DMS153 (cell line): ENCODE measurements around the gene HERC4.

Experiments used
- DNase-seq: peaks from one replicate; lab custom pipeline; 2025; lab: John Stamatoyannopoulos, UW

Gene HERC4

DNA sequence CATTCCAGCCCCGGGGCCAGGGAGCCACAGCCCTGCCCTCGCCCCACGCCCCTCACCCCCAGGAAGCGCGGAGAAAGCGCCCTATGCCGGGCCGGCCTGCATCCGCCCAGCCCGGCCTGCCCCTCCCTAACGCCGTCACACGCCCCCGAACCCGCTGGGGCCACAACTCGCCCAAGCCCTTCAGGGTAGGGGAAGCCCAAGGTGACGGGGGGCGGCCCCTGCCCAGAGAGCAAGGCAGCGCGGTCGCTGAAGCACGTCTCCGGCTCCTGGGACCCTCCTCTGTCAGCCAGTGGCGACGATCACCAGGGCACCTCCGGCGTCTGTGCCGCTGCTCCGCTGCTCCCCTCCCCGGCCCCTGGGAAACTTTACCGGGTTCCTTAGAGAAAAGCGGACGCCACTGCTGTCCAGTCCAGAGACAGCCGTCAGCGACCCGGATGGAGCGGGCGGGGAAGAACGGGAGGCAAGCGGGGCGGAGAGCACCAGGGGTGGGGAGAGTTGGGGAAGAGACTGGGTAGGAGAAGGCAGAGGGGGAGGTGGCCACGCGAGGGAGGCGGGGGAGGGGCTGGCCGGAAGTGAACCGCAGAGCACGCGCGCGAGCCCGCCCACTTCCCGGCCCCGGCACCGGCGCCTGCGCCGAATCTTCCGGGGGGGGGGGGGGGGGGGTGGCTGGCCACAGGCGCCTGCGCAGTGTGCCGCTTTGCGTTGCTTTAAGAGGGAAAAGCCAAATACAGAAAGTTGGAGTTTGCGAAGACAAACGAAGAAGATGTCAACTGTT lies at the start of gene HERC4:
TSS of gene HERC4 (minus strand) at position 509 of the 775 bp plus-strand sequence. CDS start 2,175 bp downstream, outside the sequence.
- DNase-seq = peak; percentile 78

DNA sequence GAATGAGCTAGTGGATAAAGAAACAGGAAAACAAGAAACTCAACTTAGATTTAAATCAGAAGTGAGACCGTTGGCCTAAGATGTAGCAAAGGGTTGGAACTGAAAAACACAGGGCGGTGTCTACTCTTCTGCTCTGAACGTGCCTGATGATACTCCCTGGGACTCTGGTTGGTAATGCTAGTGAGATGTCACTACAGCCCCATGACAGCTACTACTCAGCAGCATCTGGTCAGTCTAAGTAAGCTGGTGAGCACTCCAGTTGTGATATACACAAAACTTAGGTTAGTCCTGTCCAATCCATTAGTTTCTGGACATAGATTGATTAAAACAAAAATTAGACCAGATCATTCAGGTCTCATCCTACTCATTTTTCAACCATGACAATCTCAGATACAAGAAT lies 49.6 kb upstream of the HERC4 start:
- no peak for DNase-seq

DNA sequence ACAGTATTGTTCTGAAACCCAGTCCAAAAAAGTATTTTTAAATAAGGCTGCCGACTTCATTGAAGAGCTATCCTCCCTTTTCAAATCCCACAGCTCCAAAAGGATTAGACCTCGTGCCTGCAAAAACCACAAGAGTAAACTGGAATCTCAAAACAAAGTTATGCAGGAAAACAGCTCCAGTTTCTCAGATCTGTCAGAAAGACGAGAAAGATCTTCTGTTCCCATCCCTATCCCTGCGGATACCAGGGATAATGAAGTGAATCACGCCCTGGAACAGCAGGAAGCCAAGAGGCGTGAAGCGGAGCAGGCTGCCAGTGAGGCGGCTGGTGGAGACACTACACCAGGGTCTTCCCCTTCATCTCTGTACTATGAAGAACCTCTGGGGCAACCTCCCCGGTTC lies 46.8 kb upstream of the HERC4 start:
- no peak for DNase-seq

- no peak for DNase-seq
Observed at GRCh38 chr10:68121020-68121743, 46.1 kb upstream of the HERC4 start.

DNA sequence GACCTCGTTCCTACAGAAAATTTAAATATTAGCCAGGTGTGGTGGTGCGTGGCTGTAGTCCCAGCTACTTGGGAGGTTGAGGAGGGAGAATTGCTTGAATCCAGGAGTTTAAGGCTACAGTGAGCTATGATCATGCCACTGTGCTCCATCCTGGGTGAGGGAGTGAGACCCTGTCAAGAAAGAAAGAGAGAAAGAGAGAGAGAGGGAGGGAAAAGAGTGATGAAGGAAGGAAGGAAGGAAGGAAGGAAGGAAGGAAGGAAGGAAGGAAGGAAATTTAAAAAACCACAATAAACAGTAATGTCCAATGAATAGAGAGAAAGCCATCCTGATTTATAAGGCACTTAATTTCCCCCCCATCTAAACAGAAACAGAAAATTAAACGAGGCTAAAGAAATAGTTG lies 43.6 kb upstream of the HERC4 start:
- DNase-seq = no peak

GRCh38 chr10:68112837-68113236 lies 37.8 kb upstream of the HERC4 start:
- DNase-seq = no peak

- DNase-seq = no peak
Observed at GRCh38 chr10:68111584-68111983, 36.5 kb upstream of the HERC4 start.

DNA sequence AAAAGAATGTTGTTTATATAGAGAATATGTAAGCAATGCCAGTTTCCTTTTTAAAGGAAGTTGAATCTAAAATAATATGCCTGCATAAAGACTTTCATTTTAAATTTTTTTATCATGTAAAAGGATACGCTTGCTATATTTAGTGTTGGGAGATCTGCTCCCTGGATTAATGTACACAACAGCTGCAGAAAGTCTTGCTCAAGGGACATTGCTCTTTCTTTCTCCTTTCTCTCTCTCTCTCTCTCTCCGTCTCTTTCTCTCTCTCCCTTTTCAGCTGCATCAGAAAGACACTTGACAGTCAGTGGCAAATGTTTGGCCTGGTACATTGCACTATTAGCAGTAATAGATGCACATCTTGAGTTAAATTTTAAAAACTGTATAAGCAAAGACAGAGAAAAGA lies 34.9 kb upstream of the HERC4 start:
- DNase-seq = no peak

DNA sequence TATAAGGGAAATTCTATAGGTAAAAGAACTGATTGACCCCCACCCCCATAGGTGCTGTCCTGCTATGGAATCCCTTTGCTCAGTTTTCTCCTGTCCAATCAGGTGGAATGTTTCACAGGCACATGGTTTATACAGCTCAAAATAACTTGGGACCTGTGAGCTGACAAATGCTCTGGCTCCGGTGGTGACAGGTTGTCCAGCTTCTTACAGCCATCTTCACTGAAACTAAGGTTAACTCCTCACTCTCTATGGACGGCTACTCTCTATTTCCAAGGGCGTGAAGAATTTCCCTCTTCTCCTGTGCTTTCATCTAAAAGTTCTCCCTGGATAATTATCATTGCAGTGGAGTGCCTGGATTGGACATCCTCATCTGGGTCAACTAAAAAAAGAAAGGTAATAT lies 34.2 kb upstream of the HERC4 start, which contains the start of gene MYPN:
TSS of gene MYPN (plus strand) at position 158 of the 400 bp plus-strand sequence. CDS start 11,951 bp downstream, outside the sequence.
- DNase-seq = no peak

GRCh38 chr10:68108653-68109052 lies 33.6 kb upstream of the HERC4 start:
- no peak for DNase-seq

- DNase-seq = no peak
Observed at GRCh38 chr10:68108051-68108450, 33.0 kb upstream of the HERC4 start.

DNA sequence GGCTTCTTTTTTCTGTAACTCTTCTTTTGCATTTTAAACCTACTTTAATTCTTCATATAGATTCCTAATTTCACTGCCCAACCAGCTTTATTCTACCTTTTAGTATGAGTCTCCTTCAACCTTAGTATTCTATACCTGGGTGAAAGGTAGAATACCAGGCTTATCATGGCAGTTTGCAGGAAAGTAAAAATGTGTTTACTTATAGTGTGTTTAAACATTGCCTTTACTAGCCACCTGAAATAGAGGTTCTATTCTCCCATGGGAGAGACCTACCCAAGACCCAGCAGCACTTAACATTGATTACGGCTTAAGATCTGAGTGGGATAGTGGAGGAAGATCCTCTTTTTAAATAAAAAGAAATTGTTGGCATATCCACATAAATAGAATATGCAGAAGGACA lies 32.6 kb upstream of the HERC4 start:
- DNase-seq = no peak

DNA sequence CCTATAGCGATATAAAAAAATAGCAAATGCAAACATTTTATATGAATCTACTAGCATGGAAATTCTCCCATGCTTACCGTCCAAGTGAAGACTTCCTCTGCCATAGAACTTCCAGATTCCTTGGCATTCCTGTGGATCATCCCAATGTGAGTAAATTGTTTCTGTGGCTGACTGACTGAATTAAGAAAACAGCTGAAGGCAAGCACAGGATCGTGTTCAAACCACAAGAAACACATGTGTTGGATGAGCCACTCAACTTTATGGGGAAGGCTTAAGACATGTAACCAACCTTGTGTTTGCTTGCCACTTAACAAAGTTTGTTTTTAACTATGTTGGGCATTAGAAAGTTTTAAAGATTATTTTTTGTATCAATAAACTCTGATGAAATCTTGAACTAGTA lies 31.6 kb upstream of the HERC4 start:
- DNase-seq = no peak

- DNase-seq = no peak
Observed at GRCh38 chr10:68105820-68106219, 30.7 kb upstream of the HERC4 start.

DNA sequence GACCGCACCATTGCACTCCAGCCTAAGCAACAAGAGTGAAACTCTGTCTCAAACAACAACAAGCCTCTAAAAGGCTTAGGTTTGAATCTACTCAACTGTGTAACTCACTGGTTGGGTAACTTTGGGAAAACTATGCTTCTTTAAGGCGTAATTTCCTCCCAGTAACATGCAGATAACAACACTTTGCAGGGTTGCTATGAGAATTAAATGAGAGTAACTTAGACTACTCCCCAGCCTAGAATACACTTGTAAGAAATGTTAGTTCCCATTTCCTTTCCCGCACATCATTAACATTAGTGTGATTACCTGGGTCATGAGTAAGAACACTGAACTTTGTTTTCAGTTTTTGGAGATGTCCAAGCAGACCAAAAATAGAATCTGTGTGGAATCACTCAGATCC lies 28.8 kb upstream of the HERC4 start:
- no peak for DNase-seq

- DNase-seq = no peak
Observed at GRCh38 chr10:68103261-68103878, 28.3 kb upstream of the HERC4 start.

- DNase-seq = no peak
Observed at GRCh38 chr10:68101066-68101465, 26.0 kb upstream of the HERC4 start.

GRCh38 chr10:68099736-68100135 lies 24.7 kb upstream of the HERC4 start:
- no peak for DNase-seq

DNA sequence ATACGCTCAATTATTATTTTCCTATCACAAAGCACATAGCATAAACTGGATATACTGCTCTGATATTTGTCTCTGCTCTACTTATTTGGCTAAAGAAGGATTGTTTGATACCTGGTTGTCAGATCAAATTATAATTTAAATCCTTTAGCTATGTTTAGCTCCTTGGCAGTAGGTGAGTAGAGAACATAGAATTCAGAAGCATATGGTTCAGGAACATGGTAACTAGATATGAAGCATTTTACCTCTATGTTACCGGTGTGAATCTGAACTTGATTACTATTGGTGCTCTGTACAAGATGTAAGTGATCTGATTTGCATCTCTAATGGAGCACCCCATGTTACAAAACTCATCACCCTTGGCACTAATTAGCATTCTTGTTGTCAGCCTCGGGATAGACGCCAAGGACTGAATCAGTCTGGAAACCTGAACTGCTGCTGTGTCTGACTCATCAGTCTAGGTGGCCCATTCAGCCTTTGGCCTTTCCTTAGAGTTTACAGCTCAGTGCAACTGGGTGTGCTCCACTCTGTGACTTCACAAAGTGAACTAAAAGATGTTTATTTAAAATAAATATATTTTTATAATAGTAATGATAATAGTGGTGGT lies 21.9 kb upstream of the HERC4 start:
- DNase-seq = no peak

- no peak for DNase-seq
Observed at GRCh38 chr10:68095153-68095552, 20.1 kb upstream of the HERC4 start.

GRCh38 chr10:68092512-68092911 lies 17.4 kb upstream of the HERC4 start:
- DNase-seq = no peak

DNA sequence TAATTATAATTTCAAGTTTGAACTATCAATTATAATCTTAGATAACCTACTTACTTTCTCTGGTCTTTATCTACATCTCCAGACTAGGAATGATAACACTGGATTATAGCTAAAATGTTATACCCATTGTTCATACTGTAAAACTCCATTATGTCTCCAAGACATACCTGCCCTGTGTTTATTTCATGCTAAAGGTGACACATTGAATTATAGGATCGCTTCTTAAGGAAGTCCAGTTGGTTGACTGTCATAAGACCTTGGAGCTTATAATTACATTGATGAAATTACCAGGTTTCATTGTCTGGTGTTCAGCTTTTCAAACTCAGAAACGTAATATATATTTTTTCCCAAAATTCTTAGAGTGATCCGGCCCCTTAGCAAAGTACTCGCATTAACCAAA lies 15.5 kb upstream of the HERC4 start:
- no peak for DNase-seq

DNA sequence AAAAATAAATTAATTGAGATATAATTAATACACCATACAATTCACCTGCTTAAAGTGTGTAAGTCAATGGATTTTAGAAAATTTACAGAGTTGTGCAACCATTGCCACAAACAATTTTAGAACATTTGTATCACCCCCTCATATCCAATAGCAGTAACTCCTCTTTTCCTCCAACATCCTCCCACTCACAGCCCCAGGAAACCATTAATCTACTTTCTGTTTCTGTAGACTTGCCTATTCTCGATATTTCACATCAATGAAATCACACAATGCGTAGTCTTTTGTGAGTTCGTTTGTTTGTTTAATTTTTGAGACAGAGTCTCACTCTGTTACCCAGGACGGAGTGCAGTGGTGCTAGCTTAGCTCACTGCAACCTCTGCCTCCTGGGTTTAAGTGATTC lies 13.7 kb upstream of the HERC4 start:
- no peak for DNase-seq
